ENCODE measurements around the gene RASAL1.

Gene RASAL1

DNA sequence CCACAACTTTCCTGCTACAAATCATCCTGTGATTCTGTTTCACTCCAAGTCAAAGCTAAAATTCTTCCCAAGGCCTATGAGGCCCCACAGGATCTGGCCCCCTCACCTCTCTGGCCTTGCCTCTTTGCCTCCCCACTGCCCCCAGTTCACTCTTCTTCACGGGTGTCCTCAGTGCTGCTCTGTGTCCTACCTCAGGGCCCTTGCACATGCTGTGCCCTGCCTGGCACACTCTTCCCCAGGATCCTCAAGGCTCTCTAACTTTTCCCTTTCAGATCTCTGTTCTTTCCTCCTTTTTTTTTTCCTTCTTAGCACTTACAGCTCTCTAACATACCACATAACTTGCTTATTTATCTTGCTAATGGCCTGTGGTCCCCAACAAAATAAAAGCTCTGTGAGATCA lies 29.2 kb downstream of the RASAL1 start:
- DNase-seq, result no peak
- Mint-ChIP-seq H3K4me1 (no peaks in the 10 kb centered on the region), H3K27ac (no peak overlapping the region), H3K4me3 (no peak overlapping the region), H3K9me3 (no peaks in the 10 kb centered on the region), H3K27me3 (ENCODE audit: low read depth, poor library complexity) (peaks cover 65% of the 10 kb centered on the region), H3K36me3 (ENCODE audit: low read depth) (no peaks in the 10 kb centered on the region)
- TF ChIP-seq, protein P1, sequence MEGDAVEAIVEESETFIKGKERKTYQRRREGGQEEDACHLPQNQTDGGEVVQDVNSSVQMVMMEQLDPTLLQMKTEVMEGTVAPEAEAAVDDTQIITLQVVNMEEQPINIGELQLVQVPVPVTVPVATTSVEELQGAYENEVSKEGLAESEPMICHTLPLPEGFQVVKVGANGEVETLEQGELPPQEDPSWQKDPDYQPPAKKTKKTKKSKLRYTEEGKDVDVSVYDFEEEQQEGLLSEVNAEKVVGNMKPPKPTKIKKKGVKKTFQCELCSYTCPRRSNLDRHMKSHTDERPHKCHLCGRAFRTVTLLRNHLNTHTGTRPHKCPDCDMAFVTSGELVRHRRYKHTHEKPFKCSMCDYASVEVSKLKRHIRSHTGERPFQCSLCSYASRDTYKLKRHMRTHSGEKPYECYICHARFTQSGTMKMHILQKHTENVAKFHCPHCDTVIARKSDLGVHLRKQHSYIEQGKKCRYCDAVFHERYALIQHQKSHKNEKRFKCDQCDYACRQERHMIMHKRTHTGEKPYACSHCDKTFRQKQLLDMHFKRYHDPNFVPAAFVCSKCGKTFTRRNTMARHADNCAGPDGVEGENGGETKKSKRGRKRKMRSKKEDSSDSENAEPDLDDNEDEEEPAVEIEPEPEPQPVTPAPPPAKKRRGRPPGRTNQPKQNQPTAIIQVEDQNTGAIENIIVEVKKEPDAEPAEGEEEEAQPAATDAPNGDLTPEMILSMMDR (IDR thresholded peaks at IDR 0.05), result no peak

DNA sequence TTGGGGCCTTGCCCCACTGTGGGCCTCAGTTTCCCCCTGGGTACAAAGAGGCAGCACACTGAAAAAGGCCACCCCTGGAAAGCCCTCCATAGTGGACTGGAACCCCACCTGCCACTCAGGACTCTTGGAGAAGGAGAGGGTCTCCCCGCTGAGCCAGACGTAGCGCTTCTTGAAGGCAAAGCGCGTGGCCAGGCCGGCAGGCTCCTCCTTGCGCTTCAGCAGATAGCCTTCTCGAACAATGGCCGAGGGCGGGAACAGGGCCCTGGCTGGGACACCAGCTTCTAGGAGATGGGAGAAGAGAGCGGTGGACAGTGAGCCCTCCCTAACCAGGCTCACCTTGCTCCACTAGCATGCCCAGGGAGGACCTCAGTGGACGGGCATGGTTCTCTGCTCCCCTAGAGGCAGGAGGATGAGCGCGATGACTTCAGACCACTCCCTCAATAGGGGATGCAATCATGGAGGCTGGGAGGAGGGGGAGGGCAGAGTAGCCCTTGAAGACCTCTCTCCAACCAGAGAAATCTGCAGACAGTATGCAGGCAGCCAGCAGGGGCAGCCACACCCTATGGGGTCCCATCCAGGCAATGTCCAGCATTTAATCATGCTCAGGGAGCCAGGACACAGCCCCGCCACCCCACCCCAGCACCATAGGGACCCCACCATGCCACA lies 29.8 kb downstream of the RASAL1 start:
- H3K9me3 Mint-ChIP-seq, result no peaks in the 10 kb centered on the region
- no peak for DNase-seq
- H3K27me3 Mint-ChIP-seq (ENCODE audit: low read depth, poor library complexity), result peaks cover 65% of the 10 kb centered on the region
- no peak overlapping the region for H3K27ac Mint-ChIP-seq
- H3K36me3 Mint-ChIP-seq (ENCODE audit: low read depth), result no peaks in the 10 kb centered on the region
- no peak overlapping the region for H3K4me3 Mint-ChIP-seq
- no peaks in the 10 kb centered on the region for H3K4me1 Mint-ChIP-seq
- TF ChIP-seq, protein P1 (IDR thresholded peaks at IDR 0.05), result no peak

DNA sequence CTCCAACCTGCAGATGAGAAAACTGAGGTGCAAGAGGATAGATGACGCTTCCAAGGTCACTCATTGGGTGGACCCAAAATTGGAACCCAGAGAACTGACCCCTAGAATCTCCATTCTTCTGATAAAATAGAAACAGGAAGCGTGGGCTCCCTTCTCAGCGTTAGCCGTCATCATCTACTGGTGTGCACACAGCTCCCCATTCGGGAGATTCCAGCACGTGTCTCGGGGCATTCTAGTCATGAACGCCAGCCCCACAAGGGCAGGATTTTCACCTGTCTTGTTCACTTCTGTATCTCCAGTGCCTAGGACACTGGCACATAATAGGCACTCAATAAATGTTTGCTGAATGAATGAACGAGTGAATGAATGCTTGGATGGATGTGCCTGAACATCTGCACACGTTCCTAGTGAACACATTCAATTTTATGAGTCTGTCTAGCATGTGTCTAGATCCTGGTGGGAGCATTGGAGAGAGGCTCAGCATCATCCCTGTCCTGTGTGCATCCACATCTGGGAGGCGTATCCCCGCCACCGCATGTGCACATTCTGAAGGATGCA lies 30.5 kb downstream of the RASAL1 start:
- Mint-ChIP-seq H3K36me3 (ENCODE audit: low read depth) (no peaks in the 10 kb centered on the region), H3K9me3 (no peaks in the 10 kb centered on the region), H3K4me3 (no peak overlapping the region), H3K27ac (no peak overlapping the region), H3K27me3 (ENCODE audit: low read depth, poor library complexity) (peaks cover 62% of the 10 kb centered on the region), H3K4me1 (no peaks in the 10 kb centered on the region)
- TF ChIP-seq, protein P1 (IDR thresholded peaks at IDR 0.05), result no peak
- no peak for DNase-seq

DNA sequence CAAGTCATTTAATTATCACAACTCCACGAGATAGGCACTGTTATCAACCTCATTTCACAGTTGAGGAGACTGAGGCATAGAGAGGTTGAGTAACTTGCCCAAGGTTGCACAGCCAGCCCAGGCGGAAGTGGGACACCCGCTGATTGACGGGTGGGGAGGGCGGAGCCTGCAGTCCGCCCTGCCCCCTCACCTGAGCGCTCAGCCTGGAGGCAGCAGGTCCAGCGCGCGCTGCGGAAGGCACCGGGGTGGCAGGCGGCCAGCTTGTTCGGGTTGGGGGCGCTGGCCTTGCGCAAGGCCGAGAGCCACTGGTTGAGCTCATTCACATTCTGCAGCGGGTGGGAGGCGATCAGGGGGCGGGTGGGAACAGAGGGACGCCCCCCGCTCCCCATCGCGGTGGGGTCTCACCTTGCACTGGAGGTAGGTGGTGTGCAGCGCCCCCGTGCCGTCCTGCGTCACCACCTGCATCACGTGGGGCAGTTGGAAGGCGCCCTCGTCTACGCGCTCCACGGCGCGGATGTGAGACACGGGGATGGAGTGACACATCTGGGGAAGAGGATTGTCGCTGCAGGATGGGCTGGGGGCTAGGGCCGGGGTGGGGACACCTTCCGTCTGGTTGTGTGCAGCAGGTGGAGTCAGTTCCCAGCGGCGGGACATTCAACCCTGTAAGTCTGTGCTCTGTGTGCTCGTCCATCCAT lies 31.7 kb downstream of the RASAL1 start:
- Mint-ChIP-seq H3K36me3 (ENCODE audit: low read depth) (no peaks in the 10 kb centered on the region), H3K9me3 (no peaks in the 10 kb centered on the region), H3K4me1 (peaks cover 3% of the 10 kb centered on the region), H3K27me3 (ENCODE audit: low read depth, poor library complexity) (peaks cover 58% of the 10 kb centered on the region), H3K4me3 (peak overlapping the region; percentile 52), H3K27ac (no peak overlapping the region)
- TF ChIP-seq, protein P1 (IDR thresholded peaks at IDR 0.05), result no peak
- peak; percentile 53 for DNase-seq

DNA sequence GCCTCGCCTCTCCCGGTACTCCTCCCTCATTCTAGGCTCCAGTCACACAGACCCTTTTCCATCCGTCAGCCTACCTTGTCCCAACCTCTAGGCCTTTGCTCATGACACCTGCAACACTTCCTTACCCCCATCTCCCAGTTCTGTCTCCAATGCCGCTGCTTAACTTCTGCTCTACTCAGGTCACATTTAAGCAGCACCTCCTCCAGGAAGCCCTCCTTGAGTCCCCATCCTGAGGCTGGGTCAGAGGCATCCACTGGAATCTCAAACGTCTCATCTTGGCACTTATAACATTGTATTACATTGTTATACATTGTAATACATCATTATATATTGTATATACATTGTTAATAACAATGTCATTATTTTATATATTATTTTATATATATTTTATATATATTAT lies 32.8 kb downstream of the RASAL1 start:
- TF ChIP-seq, protein P1 (IDR thresholded peaks at IDR 0.05), result no peak
- no peaks in the 10 kb centered on the region for H3K36me3 Mint-ChIP-seq (ENCODE audit: low read depth)
- H3K27me3 Mint-ChIP-seq (ENCODE audit: low read depth, poor library complexity), result peaks cover 60% of the 10 kb centered on the region
- no peak overlapping the region for H3K27ac Mint-ChIP-seq
- no peaks in the 10 kb centered on the region for H3K9me3 Mint-ChIP-seq
- H3K4me3 Mint-ChIP-seq, result no peak overlapping the region
- peaks cover 14% of the 10 kb centered on the region for H3K4me1 Mint-ChIP-seq
- DNase-seq, result no peak
